GM12891 (cell line): ENCODE data around the gene DYNC2I2.

Source experiments
- PAX5 ChIP-seq: IDR thresholded peaks from 2 replicates; pipeline ENCODE4 v1.6.1; 2011; ENCODE audit warnings: low read length, moderate library complexity, mild to moderate bottlenecking; ENCODE audit not compliant: insufficient read depth, severe bottlenecking
- POLR2A ChIP-seq: IDR thresholded peaks from 2 replicates; pipeline ENCODE4 v1.6.1; 2011; ENCODE audit warnings: low read depth, low read length, control low read depth
- POLR2AphosphoS5 ChIP-seq: IDR thresholded peaks from 2 replicates; pipeline ENCODE4 v1.6.1; 2011; ENCODE audit warnings: low read depth, low read length, control low read depth
- POU2F2 ChIP-seq: IDR thresholded peaks from 2 replicates; pipeline ENCODE4 v1.6.1; 2011; ENCODE audit warnings: low read depth, mild to moderate bottlenecking, control low read depth, low read length, moderate library complexity
- SPI1 ChIP-seq: IDR thresholded peaks from 2 replicates; pipeline ENCODE4 v1.6.1; 2011; ENCODE audit warnings: low read depth, low read length, control low read depth
- TAF1 ChIP-seq: IDR thresholded peaks from 2 replicates; pipeline ENCODE4 v1.6.1; 2011; ENCODE audit warnings: low read depth, low read length, control low read depth

GRCh38 chr9:128689820-128690683 is 33.4 kb upstream of the DYNC2I2 start:
- TF ChIP-seq POLR2AphosphoS5 (no peak), POLR2A (peak; percentile 33; the same call in 1 of the 2 replicates), TAF1 (no peak), SPI1 (no peak), POU2F2 (no peak), PAX5 (no peak)
